PFSK-1 (cell line): ENCODE data around the gene PPP4R4.

Experiments
- FOXP2 ChIP-seq: optimal IDR thresholded peaks from 2 replicates; pipeline ENCODE3; 2011; ENCODE audit warnings: borderline replicate concordance, control low read depth, inconsistent platforms; ENCODE audit not compliant: insufficient read depth; ENCODE audit errors: extremely low read length, extremely low read depth
- POLR2AphosphoS5 ChIP-seq: IDR thresholded peaks from 2 replicates; pipeline ENCODE4 v1.6.1; 2012; ENCODE audit warnings: low read depth, mild to moderate bottlenecking, control low read depth, low read length, moderate library complexity
- SIN3A ChIP-seq: IDR thresholded peaks from 2 replicates; pipeline ENCODE4 v1.6.1; 2012; ENCODE audit warnings: mild to moderate bottlenecking, low read length, moderate library complexity, borderline replicate concordance; ENCODE audit not compliant: insufficient read depth
- TAF1 ChIP-seq: IDR thresholded peaks from 2 replicates; pipeline ENCODE4 v1.6.1; 2012; ENCODE audit warnings: low read length, control low read depth, borderline replicate concordance; ENCODE audit not compliant: insufficient read depth
- TF ChIP-seq, protein P1 (sequence below), 2 experiments: IDR thresholded peaks; 2 replicates each; pipeline versions ENCODE4 v1.6.1 to v1.8.0; 2011 to 2012; ENCODE audit warnings: low read depth in 2 of 2, low read length in 2 of 2, control low read depth in 1 of 2, inconsistent platforms in 1 of 2, mild to moderate bottlenecking in 1 of 2, moderate library complexity in 1 of 2; ENCODE audit not compliant: insufficient read depth in 1 of 2

The PPP4R4 gene

DNA sequence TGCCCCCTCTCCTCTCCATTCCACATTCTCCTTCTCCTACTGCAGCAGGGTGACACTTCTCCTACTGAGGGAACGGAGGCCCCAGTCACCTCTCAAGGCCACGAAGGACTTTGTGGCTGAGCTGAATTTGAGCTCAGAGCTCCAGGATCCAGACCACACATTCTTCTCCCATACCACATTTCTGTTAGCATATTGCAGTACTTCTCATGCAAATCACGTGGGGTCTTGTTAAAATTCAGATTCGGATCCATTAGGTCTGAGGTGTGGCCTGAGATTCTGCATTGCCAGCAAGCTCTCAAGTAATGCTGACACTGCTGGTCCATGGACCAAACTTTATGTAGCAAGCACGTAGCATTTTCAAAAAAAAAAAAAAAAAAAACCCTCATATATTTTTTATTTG is 35.1 kb upstream of the PPP4R4 start:
- TF ChIP-seq, protein P1, sequence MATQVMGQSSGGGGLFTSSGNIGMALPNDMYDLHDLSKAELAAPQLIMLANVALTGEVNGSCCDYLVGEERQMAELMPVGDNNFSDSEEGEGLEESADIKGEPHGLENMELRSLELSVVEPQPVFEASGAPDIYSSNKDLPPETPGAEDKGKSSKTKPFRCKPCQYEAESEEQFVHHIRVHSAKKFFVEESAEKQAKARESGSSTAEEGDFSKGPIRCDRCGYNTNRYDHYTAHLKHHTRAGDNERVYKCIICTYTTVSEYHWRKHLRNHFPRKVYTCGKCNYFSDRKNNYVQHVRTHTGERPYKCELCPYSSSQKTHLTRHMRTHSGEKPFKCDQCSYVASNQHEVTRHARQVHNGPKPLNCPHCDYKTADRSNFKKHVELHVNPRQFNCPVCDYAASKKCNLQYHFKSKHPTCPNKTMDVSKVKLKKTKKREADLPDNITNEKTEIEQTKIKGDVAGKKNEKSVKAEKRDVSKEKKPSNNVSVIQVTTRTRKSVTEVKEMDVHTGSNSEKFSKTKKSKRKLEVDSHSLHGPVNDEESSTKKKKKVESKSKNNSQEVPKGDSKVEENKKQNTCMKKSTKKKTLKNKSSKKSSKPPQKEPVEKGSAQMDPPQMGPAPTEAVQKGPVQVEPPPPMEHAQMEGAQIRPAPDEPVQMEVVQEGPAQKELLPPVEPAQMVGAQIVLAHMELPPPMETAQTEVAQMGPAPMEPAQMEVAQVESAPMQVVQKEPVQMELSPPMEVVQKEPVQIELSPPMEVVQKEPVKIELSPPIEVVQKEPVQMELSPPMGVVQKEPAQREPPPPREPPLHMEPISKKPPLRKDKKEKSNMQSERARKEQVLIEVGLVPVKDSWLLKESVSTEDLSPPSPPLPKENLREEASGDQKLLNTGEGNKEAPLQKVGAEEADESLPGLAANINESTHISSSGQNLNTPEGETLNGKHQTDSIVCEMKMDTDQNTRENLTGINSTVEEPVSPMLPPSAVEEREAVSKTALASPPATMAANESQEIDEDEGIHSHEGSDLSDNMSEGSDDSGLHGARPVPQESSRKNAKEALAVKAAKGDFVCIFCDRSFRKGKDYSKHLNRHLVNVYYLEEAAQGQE (IDR thresholded peaks at IDR 0.05; ENCODE audit: insufficient read depth in 1 of 2, low read depth in 2 of 2, low read length in 2 of 2) = no peak
- TF ChIP-seq FOXP2 = no peak
- TF ChIP-seq SIN3A = no peak
- no peak for TF ChIP-seq TAF1
- TF ChIP-seq POLR2AphosphoS5 = no peak

- TF ChIP-seq TAF1 = no peak
- no peak for TF ChIP-seq POLR2AphosphoS5
- TF ChIP-seq, protein P1 (IDR thresholded peaks at IDR 0.05; ENCODE audit: insufficient read depth in 1 of 2, low read depth in 2 of 2, low read length in 2 of 2) = no peak
- TF ChIP-seq FOXP2 = no peak
- TF ChIP-seq SIN3A = no peak
Measured at GRCh38 chr14:94139421-94139820, 34.7 kb upstream of the PPP4R4 start.

GRCh38 chr14:94142247-94142646 is 31.9 kb upstream of the PPP4R4 start:
- TF ChIP-seq, protein P1 (IDR thresholded peaks at IDR 0.05; ENCODE audit: insufficient read depth in 1 of 2, low read depth in 2 of 2, low read length in 2 of 2) = no peak
- no peak for TF ChIP-seq POLR2AphosphoS5

DNA sequence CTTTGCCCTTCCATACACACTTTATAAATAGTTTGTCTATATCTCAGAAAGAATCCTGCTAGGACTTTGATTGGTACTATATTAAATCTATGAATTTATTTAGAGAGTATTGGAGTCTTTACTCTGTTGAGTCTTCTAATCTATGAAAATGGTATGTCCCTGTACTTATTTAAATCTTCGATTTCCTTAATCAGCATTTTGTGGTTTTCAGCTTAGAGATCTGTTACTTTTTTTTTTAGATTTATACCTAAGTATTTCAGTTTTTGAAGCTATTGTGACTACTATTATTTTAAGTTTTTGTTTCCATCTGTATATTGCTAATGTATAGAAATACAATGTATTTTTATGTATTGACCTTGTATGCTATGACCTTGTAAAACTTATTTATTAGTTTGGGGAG is 31.3 kb upstream of the PPP4R4 start:
- TF ChIP-seq, protein P1 (IDR thresholded peaks at IDR 0.05; ENCODE audit: insufficient read depth in 1 of 2, low read depth in 2 of 2, low read length in 2 of 2) = no peak
- TF ChIP-seq TAF1 (no peak), FOXP2 (no peak), SIN3A (no peak), POLR2AphosphoS5 (no peak)

DNA sequence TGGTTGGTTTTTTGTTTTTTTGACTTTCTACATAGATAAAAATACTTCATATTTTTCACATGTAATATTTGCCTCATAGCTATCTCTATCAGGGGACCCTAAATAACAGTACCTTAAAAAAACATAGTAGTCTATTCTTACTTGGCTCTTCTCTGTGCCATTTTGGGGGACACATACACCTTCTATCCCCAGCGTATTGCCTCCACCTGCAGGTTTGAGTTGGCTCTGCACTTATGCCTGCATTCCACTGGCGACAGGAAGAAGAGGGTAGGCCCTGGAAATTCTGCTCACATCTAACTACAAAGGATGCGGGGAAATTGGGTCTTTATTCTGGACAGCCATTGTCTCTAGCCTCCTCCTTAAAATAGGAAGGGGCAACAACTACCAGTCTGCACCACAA is 30.9 kb upstream of the PPP4R4 start:
- TF ChIP-seq, protein P1 (IDR thresholded peaks at IDR 0.05; ENCODE audit: insufficient read depth in 1 of 2, low read depth in 2 of 2, low read length in 2 of 2) = no peak
- TF ChIP-seq SIN3A (no peak), FOXP2 (no peak)
